Peyer's patch (tissue), 4 donors: ENCODE data around the gene ITGA7. TPM values are rescaled to one million over a fixed set of nuclear protein-coding genes. Genes with fewer than 3 reads are reported as not detected.

Experiments used
- DNase-seq, 3 donors: peaks; one replicate each; pipeline ENCODE4 v3.0.0-alpha.2; 2017 to 2019
- H3K27ac ChIP-seq, 4 donors: fragments of 200-600 bp; sonication (generic); one replicate each; pipeline ENCODE4 v1.5.1; 2016 to 2019
- H3K27me3 ChIP-seq, 2 donors: fragments of 200-600 bp; sonication (generic); one replicate each; pipeline ENCODE4 v1.5.1; 2019
- H3K36me3 ChIP-seq, 3 donors: fragments of 200-600 bp; sonication (generic); one replicate each; pipeline ENCODE4 v1.5.1; 2016 to 2019
- H3K4me1 ChIP-seq, 4 donors: fragments of 200-600 bp; sonication (generic); one replicate each; pipeline ENCODE4 v1.5.1; 2016 to 2019
- H3K4me3 ChIP-seq, 4 donors: fragments of 200-600 bp; sonication (generic); 1 replicate in 3 of 4; 2 replicates in 1 of 4; pipeline ENCODE4 v1.5.1; 2016 to 2019; ENCODE audit warnings: mild to moderate bottlenecking in 1 of 4
- H3K9me3 ChIP-seq, 4 donors: fragments of 200-600 bp; sonication (generic); one replicate each; pipeline ENCODE4 v1.5.1; 2016 to 2019; ENCODE audit warnings: mild to moderate bottlenecking in 1 of 4
- CTCF ChIP-seq, 6 experiments: fragments of 450-650 bp in 4 of 6; fragments of 200-600 bp in 2 of 6; sonication (generic) in 1 of 6; IDR thresholded peaks; one replicate each; pipeline ENCODE4 v1.5.1; 2017 to 2019; ENCODE audit warnings: antibody characterized with exemption in 6 of 6, mild to moderate bottlenecking in 3 of 6, moderate library complexity in 1 of 6
- POLR2A ChIP-seq, 2 donors: fragments of 450-650 bp; IDR thresholded peaks; one replicate each; pipeline ENCODE4 v1.5.1; 2017; ENCODE audit warnings: antibody characterized with exemption in 2 of 2, mild to moderate bottlenecking in 2 of 2, moderate library complexity in 2 of 2
- total RNA-seq, 4 donors: library from RNA; depleted of rRNA; stranded (reverse); fragments of >200 nt; gene quantifications; one replicate each; pipeline ENCODE4 v1.1.0, GENCODE V29; 2016

Gene ITGA7
- total RNA-seq, 4 donors from 2014 or later = 13.1 to 29.0 (median 27.0) TPM

GRCh38 chr12:55698965-55699364, 8.7 kb downstream of the ITGA7 start:
- Histone ChIP-seq H3K27me3 (no peaks in the 10 kb centered on the region), H3K27ac (no peak overlapping the region), H3K9me3 (no peaks in the 10 kb centered on the region), H3K4me1 (peaks cover 0 to 8% (median 0%) of the 10 kb centered on the region in 4 donors), H3K36me3 (no peaks in the 10 kb centered on the region), H3K4me3 (no peak overlapping the region)
- DNase-seq = no peak
- TF ChIP-seq CTCF (IDR thresholded peaks at IDR 0.05) (no peak), POLR2A (IDR thresholded peaks at IDR 0.05) (no peak)

- Histone ChIP-seq H3K4me3 (no peak overlapping the region), H3K27me3 (no peaks in the 10 kb centered on the region), H3K9me3 (no peaks in the 10 kb centered on the region), H3K36me3 (no peaks in the 10 kb centered on the region), H3K27ac (no peak overlapping the region), H3K4me1 (peaks cover 0 to 8% (median 0%) of the 10 kb centered on the region in 4 donors)
- TF ChIP-seq CTCF (IDR thresholded peaks at IDR 0.05) = no peak
- TF ChIP-seq POLR2A (IDR thresholded peaks at IDR 0.05) = no peak
- DNase-seq = no peak
Observed at GRCh38 chr12:55698241-55698955, 9.3 kb downstream of the ITGA7 start.

DNA sequence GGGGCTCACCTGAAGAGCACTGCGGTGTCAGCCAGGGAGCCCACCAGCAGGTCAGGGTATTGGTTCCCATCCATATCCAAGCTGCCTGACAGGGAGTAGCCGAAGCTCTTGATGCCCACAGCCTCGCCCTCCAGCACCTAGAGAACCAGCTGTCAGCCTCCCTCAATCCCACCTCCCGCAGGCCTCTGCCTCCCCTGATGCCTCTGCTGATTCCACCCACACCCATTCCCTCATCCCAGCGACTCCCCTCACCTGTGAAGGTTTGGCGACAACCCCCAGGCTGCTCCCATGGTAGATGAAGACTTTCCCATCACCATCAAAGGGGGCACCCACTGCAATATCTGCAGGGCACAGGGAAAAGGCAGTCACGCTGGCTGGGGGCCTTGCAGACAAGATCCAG, 10.0 kb downstream of the ITGA7 start:
- Histone ChIP-seq H3K9me3 (no peaks in the 10 kb centered on the region), H3K36me3 (no peaks in the 10 kb centered on the region), H3K27me3 (no peaks in the 10 kb centered on the region), H3K27ac (no peak overlapping the region), H3K4me1 (peaks cover 0 to 8% (median 0%) of the 10 kb centered on the region in 4 donors), H3K4me3 (no peak overlapping the region)
- TF ChIP-seq CTCF (IDR thresholded peaks at IDR 0.05) (no peak), POLR2A (IDR thresholded peaks at IDR 0.05) (no peak)
- DNase-seq = no peak

GRCh38 chr12:55696796-55697462, 10.8 kb downstream of the ITGA7 start:
- Histone ChIP-seq H3K9me3 (no peaks in the 10 kb centered on the region), H3K4me1 (peaks cover 0 to 8% (median 0%) of the 10 kb centered on the region in 4 donors), H3K27me3 (no peaks in the 10 kb centered on the region), H3K36me3 (no peaks in the 10 kb centered on the region), H3K27ac (no peak overlapping the region), H3K4me3 (no peak overlapping the region)
- TF ChIP-seq CTCF (IDR thresholded peaks at IDR 0.05) (no peak), POLR2A (IDR thresholded peaks at IDR 0.05) (no peak)
- DNase-seq = no peak

GRCh38 chr12:55696141-55696540, 11.6 kb downstream of the ITGA7 start:
- Histone ChIP-seq H3K36me3 (no peaks in the 10 kb centered on the region), H3K27ac (no peak overlapping the region), H3K27me3 (no peaks in the 10 kb centered on the region), H3K4me3 (no peak overlapping the region), H3K9me3 (no peaks in the 10 kb centered on the region), H3K4me1 (peaks cover 0 to 8% (median 0%) of the 10 kb centered on the region in 4 donors)
- no peak for DNase-seq
- TF ChIP-seq CTCF (IDR thresholded peaks at IDR 0.05) = no peak
- no peak for TF ChIP-seq POLR2A (IDR thresholded peaks at IDR 0.05)
